ENCODE results near the gene ATP8B1.

DNA sequence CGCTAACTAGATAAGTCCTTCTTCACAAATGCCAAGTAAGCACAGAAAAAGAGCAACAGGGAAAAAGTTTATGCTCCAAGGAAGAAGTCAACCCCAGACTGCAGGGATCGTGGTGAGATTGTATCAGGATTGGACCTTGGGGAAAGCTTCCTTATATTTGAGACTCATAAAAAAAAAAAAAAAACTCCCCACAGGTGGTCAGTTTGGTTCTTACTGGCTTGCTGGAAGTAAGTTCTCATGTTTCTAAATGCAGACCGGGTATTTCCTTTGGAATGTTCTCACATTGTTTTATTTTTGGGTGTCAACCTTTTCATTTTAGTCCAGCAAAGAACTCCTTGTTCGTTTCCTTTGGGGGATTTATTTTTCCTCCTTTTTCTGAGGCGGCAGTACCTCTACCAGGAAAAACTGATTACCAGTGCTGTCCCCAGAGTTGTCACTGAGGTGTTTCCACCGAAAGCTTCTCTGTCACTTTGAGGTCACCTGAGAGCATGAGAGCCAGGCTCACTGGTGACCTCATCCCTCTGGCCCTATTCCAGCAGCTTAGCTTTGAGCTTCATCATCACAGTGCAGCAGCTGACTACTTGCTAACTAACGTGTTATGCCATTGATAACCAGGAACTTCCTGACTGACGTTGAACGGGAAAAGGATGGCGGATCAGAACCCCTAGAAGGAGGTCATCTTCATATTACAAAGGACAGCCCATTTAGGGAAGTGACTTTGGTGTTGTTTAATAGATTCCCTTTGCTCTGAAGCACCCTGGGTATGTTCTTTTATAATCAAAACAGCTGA lies 16.8 kb upstream of the ATP8B1 start:
- TF ChIP-seq, protein P1, sequence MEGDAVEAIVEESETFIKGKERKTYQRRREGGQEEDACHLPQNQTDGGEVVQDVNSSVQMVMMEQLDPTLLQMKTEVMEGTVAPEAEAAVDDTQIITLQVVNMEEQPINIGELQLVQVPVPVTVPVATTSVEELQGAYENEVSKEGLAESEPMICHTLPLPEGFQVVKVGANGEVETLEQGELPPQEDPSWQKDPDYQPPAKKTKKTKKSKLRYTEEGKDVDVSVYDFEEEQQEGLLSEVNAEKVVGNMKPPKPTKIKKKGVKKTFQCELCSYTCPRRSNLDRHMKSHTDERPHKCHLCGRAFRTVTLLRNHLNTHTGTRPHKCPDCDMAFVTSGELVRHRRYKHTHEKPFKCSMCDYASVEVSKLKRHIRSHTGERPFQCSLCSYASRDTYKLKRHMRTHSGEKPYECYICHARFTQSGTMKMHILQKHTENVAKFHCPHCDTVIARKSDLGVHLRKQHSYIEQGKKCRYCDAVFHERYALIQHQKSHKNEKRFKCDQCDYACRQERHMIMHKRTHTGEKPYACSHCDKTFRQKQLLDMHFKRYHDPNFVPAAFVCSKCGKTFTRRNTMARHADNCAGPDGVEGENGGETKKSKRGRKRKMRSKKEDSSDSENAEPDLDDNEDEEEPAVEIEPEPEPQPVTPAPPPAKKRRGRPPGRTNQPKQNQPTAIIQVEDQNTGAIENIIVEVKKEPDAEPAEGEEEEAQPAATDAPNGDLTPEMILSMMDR (IDR thresholded peaks at IDR 0.05), result no peak
- TF ChIP-seq POLR2AphosphoS5 (IDR thresholded peaks at IDR 0.05), result peak in 2 of 4 donors; percentile 8 to 64
- TF ChIP-seq POLR2A (IDR thresholded peaks at IDR 0.05), result no peak
